Stomach (tissue), 4 donors: ENCODE data around the gene PARD3.

Source experiments
- POLR2A ChIP-seq, 4 donors: fragments of 450-650 bp; IDR thresholded peaks; one replicate each; pipeline ENCODE4 v1.6.1; 2016; ENCODE audit warnings: antibody characterized with exemption in 4 of 4, control low read depth in 2 of 4, mild to moderate bottlenecking in 1 of 4, moderate library complexity in 1 of 4
- POLR2AphosphoS5 ChIP-seq, 3 donors: sonication (generic); formaldehyde crosslinking; IDR thresholded peaks; one replicate each; pipeline ENCODE4 v1.6.1; 2016; ENCODE audit warnings: antibody characterized with exemption in 3 of 3
- TF ChIP-seq, protein P1 (sequence below), 7 experiments: fragments of 450-650 bp in 4 of 7; fragments of 200-600 bp in 3 of 7; sonication (generic) in 3 of 7; IDR thresholded peaks; one replicate each; pipeline ENCODE4 v1.5.1; 2016 to 2019; ENCODE audit warnings: antibody characterized with exemption in 7 of 7, control low read depth in 2 of 7, mild to moderate bottlenecking in 1 of 7

DNA sequence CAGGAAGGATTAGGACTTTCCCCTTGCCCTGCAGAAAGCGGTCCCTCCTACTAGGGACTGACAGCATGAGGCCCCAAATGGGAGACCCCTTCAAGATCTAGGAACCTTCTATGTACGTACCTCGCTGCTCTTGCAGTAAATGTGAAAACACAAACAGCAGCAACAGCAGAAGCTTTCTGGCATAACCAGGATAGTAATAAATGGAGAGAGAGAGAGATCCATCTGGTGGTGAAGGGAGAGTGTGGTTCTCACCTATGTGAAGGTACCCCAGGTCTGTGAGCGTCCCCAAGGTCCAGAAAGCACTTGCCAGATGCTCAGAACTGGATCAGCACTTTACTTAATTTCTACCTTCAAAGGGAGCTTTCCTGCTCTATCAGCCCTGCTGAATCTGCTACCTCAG is 592.7 kb downstream of the PARD3 start:
- TF ChIP-seq, protein P1, sequence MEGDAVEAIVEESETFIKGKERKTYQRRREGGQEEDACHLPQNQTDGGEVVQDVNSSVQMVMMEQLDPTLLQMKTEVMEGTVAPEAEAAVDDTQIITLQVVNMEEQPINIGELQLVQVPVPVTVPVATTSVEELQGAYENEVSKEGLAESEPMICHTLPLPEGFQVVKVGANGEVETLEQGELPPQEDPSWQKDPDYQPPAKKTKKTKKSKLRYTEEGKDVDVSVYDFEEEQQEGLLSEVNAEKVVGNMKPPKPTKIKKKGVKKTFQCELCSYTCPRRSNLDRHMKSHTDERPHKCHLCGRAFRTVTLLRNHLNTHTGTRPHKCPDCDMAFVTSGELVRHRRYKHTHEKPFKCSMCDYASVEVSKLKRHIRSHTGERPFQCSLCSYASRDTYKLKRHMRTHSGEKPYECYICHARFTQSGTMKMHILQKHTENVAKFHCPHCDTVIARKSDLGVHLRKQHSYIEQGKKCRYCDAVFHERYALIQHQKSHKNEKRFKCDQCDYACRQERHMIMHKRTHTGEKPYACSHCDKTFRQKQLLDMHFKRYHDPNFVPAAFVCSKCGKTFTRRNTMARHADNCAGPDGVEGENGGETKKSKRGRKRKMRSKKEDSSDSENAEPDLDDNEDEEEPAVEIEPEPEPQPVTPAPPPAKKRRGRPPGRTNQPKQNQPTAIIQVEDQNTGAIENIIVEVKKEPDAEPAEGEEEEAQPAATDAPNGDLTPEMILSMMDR (IDR thresholded peaks at IDR 0.05), result no peak
- TF ChIP-seq POLR2A (IDR thresholded peaks at IDR 0.05) (no peak), POLR2AphosphoS5 (IDR thresholded peaks at IDR 0.05) (no peak)
